GM12874 (cell line): ENCODE measurements around the gene TEX35.

ENCODE experiments used
- CTCF ChIP-seq: IDR thresholded peaks from 2 replicates; pipeline ENCODE4 v1.5.1; 2011; ENCODE audit warnings: low read depth, mild to moderate bottlenecking, control low read depth, low read length, moderate library complexity; ENCODE audit not compliant: insufficient read depth

TEX35 gene

GRCh38 chr1:178506669-178507068 is 6.2 kb upstream of the TEX35 start:
- no peak for TF ChIP-seq CTCF

- no peak for TF ChIP-seq CTCF
Measured at GRCh38 chr1:178509414-178510007, 3.4 kb upstream of the TEX35 start.

GRCh38 chr1:178510155-178510554 is 2.8 kb upstream of the TEX35 start:
- no peak for TF ChIP-seq CTCF

GRCh38 chr1:178513278-178513983 is 522 bp downstream of the TEX35 start:
- no peak for TF ChIP-seq CTCF

GRCh38 chr1:178516110-178516509 is 3.2 kb downstream of the TEX35 start:
- TF ChIP-seq CTCF = no peak

- no peak for TF ChIP-seq CTCF
Measured at GRCh38 chr1:178518894-178519293, 6.0 kb downstream of the TEX35 start.

- no peak for TF ChIP-seq CTCF
Measured at GRCh38 chr1:178520803-178521202, 7.9 kb downstream of the TEX35 start.
